NCI-H748 (cell line): ENCODE data around the gene PLA2G1B.

Experiments used
- DNase-seq: peaks from one replicate; lab custom pipeline; 2025; ENCODE audit not compliant: unreplicated experiment; lab: John Stamatoyannopoulos, UW

PLA2G1B gene

DNA sequence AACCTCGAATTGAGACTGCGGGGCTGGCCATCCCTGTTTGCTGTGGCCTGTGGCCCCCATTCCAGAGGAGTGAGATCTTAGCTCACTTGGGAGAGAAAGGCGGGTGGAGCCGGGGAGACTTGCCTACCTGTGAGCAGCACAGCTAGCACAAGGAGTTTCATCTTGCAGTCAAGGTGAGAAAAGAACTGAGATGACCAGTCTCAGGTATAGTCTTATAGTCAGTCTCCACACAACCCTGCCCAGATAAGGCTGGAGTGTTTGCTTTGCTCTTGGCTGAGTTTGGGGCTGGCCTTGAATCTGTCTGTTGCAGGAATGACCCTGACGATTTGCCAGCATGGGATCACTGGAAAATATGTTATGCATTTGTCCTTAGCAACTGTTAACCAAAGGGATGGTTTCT, at the start of gene PLA2G1B:
Gene PLA2G1B (minus strand): TSS at position 187 of the 400 bp plus-strand sequence. CDS start 26 bp downstream, at position 161.
- DNase-seq, result no peak

- no peak for DNase-seq
Observed at GRCh38 chr12:120376934-120377572, 49.5 kb upstream of the PLA2G1B start.

DNA sequence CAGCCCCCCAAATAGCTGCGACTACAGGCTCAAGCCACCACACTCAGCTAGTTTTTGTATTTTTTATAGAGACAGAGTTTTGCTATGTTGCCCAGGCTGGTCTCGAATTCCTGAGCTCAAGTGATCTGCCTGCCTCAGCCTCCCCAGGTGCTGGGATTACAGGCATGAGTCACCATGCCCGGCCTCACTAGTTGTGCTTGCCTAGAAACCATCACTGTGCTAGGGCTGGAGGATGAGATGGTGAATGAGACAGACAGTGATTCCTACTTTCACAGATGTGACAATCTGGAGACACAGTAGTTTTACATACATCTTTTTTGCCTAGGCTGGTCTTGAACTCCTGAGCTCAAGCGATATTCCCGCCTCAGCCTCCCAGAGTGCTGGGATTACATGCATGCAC, 48.8 kb upstream of the PLA2G1B start:
- no peak for DNase-seq

GRCh38 chr12:120376009-120376408, 48.4 kb upstream of the PLA2G1B start:
- no peak for DNase-seq

DNA sequence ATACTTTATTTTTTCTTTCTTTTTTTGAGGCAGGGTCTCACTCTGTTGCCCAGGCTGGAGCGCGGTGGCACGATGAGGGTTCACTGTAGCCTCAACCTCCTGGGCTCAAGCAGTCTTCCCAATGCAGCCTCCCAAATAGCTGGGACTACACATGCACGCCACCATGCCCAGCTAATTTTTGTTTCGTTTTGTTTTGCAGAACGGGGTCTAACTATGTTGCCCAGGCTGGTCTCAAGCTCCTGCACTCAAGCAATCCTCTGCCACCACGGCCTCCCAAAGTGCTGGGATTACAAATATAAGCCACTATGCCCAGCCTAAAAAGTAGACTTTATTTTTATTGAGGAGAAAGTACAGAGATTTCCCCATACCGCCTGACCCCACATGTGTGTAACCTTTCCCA, 46.1 kb upstream of the PLA2G1B start:
- no peak for DNase-seq

DNA sequence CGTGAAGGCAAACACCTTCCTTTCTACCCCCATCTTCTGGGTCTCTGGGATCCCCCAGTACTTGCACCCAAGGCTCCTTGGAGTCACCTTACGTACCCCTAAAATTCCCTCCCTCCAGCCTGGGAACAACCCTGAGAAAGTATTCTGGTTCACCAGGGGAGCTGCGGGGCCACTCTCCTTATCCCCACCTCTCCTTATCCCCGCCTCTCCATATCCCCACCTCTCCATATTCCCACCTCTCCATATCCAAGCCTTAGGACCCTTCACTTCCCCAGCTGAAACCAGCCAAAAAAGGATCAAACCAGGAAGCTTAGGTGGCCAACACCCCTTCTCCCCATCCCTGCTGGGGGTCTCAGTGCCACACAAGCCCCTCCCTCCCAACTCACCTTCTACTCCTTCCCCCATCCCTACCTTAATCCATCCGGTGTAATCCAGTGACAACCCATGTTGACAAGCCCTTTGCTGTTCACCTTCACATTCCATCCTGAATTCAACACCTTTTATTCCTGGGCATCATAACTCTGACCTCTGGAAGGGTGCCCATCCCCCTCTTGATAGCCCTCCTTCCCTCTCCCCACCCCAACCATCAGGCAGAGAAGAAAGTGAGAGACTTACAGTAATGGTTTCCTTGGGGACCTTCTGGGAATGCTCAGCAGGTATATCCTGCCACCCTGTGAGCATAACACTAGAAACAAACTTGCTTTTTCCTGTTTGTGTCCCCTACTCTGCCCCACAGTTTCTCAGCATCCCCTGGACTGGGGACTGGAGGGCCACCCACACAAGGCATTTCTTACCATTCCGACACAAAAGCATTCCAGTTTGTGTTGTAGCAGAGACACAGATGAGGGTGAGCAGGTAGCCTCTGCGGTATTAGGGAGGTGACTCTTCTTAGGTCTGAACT, 43.0 kb upstream of the PLA2G1B start:
- DNase-seq, result no peak

DNA sequence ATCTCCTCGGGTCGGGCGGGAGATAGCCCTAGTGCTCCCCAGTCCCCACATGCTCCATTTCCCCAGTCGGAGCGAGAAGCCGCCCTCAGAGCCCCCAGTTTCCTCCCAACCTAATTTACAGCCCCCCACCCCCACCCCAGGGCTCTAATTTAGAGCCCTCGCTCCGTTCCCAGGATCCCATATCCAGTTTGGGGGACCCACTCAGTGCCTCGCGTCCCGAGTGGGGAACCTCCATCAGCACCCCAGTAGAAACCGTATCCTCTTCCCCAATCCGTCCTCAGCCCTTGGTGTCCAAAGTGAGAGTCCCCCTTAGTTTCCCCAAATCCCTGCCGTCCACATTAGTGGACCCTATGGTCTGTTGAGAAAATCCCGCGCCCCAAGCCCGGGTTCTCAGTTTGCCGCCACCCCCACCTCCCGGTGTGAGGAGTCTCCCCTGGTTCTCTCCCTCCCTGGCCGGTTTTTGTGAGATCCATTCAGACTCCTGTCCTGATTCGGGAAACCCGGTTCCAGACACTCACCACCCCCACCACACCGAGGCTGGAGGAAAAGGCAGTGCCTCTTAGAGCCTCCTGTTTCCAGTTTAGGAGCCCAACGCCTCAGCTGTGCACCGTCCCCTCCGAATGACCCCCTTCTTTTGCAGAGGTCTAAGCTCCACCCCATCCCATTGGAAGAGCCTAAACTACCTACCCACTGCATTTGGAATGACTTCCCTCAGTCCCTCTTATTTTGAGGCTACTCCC, 42.2 kb upstream of the PLA2G1B start:
- DNase-seq, result no peak

DNA sequence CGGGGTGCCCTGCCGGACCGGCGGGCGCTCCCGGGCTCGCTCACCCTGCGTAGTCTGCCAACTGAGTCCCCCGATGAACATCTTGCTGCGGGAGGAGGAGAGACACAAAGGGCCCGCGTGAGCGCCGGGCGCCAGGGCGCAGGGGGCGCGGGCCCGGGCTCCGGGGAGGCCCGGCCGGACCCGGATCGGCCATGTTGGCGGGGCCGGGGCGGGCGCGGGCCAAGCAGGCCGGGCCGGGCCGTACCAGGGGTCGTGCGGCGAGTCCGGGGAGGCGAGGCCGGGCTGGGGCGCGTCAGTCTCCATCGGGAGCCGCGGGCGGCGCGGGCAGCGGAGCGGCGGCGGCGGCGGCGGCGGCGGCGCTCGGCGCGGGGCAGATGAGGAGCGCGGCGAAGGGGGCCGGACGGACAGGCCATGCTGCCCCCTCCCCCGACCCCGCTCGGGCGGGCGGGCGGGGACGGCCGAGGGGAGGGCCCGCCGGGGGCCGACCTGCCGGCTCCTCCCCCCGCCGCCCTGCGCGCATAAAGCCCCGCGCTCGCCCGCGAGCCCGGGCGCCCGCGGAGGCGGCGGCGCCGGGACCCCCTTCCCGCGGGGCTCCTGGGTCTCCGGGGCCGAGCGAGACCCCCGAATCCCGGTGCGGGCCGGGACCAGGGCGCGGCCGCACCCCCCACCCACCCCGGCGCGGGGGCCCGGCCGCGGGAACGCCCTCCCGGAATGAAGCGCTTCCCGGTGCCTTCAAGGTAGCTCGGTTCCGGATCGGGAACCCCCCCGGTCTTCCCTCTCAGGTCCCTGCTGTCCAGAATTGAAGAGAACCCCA, 41.4 kb upstream of the PLA2G1B start, which contains the start of gene MSI1:
Gene MSI1 (minus strand): TSS at position 376 of the 814 bp plus-strand sequence. CDS start 73 bp downstream, at position 303.
- DNase-seq, result peak; percentile 58

DNA sequence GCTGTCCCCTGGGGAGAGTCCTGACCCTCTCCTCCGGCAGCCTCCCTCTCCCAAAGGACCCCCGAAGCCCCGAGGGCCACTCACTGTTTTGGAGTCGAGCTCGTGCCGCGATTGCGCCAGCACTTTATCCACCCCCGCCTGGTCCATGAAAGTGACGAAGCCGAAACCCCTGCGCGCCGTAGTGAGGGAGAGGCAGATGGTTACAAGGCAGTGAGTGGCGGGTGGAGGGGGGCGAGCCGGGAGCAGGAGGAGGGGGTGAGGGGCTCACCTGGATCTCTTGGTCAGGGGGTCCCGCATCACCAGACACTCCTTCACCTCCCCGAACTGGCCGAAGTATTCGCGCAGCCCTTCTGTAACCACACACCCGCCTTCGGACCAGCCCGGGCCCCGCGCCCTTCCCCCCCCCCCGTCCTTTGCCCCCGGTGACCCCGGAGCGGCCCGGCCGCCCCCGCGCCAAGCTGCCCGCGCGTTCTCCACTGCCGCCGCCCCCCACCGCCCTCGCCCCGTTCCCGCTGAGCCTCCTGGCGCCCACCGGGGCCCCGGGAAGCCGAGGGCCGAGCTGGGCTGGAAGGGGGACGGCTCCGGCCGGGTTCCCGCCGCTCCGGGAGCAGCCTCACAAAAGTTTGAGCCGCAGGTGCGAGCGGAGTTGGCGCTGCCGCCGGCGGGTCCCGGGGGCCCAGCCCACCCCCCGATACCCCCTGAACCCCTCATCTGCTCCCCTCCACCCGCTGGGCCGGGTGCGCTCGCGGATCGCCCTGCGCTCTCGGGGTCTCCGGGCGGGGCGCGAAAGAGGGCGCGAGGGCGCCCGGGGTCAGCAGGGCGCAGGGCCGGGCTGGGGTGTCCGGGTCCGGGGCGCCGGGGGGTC, 40.6 kb upstream of the PLA2G1B start:
- peak; percentile 48 for DNase-seq

GRCh38 chr12:120367233-120367923, 39.8 kb upstream of the PLA2G1B start:
- DNase-seq, result peak; percentile 56

DNA sequence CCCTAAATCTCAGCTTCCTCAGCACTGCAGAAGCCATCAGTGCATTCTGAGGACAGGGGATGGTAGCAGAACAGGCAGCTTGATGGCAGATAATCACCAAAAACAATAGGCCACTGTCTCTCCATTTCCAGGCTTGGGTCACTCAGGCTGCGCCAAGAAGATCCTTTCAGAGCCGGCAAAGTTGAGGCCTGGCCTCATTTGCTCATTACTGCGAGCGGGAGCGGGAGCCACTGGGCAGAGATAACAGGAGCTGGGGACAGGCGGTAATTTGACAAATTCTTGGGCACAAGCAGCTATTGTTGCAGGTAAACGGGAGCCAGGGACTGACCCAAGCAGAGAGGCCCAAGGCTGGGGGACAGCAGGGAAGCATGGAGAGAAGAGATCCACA, 39.3 kb upstream of the PLA2G1B start:
- no peak for DNase-seq

DNA sequence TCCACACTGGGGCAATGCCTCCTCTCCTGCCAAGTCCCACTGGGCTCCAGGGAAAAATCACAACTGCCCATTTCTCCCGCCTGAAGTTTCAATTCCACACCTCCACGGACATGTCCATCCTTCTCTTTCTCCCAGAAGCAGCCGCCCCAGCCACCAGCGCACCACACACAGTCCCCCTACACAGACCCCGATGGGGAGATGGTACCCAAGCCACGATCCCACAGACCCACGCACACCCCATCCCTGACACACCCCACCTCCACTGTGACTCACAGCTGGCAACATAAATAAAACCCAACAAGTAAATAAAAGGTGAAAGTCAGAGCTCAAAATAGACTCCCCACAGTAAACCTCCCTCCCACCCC, 38.7 kb upstream of the PLA2G1B start:
- no peak for DNase-seq

- no peak for DNase-seq
Observed at GRCh38 chr12:120365675-120366340, 38.2 kb upstream of the PLA2G1B start.

DNA sequence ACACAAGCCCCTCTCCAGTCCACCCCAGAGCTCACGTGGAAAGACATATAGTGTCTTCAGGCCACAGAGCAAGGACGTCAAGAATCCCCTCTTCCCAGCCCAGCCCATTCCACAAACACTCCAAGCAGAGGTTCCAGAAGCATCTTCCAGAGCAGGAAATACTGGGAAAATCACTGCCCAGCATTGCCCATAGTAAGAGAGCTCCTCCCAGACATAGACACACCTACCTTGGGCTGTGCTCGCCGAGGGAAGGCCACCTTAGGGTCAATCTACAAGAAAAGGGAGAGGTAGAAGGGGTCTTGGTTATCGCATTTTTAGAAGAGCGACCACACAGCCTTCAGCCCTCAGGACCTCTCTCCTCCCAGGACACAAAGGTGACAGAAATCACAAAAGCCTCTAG, 36.9 kb upstream of the PLA2G1B start:
- no peak for DNase-seq

GRCh38 chr12:120363274-120363855, 35.8 kb upstream of the PLA2G1B start:
- peak; percentile 17 for DNase-seq

DNA sequence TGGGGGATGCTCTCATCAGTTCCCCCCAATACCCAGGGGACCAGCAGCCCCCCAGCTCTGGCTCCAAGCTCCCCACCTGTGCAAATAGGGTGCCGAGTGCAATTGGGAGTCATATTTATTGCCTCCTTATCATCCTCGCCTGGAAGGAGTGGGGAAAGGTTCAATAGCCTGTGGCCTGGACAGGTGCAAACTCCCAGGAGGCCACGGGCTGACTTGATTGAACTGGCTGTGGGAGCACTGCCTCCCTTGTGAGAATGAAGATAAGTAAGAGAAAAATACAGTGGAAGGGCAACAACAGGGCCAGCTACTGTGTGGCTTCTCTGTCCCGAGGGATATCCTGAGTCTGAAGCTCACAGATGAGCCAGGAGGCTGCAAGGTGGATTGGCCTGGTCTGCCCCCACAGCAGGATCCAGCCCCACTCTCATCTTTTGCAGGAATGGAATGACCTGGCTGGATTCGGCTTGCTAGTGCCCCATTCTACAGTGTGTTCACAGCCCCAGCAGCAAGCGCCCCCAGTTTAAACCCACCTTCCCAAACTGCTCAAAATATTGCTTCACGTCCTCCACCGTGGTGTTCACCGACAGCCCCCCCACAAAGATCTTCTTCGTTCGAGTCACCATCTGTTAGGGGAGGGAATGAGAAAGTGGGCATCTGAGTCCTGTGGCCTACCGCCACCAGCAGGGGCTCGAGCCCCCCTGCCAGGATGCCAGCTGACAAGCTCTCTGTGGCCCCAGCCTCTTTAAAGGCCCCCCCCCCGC, 35.1 kb upstream of the PLA2G1B start:
- no peak for DNase-seq

DNA sequence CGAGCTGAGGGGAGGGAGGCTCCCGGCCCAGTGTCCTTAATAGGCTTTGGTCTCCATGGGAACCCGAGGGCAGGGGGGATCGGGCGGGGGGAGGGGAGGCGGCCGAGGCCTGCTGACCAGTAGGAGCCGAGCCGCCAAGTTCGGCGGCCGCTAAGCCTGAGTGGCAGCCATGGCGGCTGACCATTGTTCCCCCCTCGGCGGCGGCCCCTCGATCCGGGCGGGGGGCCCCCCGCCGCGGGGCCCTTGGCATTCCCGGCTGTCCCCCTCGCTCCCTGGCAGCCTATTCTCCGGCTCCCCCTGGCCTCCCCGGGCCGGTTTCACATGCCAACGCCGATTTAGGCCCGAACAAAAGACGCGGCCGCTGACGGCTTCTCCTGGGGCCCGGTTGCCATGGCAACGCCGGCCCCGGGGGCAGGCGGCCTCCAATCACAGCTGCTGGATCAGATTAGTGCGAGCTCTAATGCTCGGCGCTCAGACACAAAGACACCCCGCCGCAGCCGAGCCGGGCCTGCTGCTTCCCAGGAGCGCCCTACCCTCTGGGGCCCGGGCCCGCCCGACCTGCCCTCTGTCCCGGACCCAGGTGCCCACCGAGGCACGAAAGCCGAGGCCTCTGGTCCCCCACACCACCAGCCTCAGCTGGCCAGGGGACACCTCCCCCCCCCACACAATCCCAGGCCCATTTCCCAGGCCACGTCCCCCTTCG, 34.1 kb upstream of the PLA2G1B start:
- peak; percentile 98 for DNase-seq
